NCI-H146 (cell line): ENCODE results near the gene SF3B4.
"Not testable (repeated sequence)": the region's sequence is repeated elsewhere in the genome, so short reads cannot be mapped to it uniquely, and the experiment has no call there.

Source experiments
- DNase-seq: peaks from one replicate; lab custom pipeline; 2025; lab: John Stamatoyannopoulos, UW

SF3B4 gene

GRCh38 chr1:149887456-149888246 is 40.0 kb downstream of the SF3B4 start:
- DNase-seq = peak; percentile 98

GRCh38 chr1:149887196-149887455 is 40.5 kb downstream of the SF3B4 start:
- DNase-seq = not testable (repeated sequence)

- DNase-seq = peak; percentile 99
These were observed 41.0 kb downstream of the SF3B4 start for GRCh38 chr1:149886396-149887195.

GRCh38 chr1:149886121-149886395 is 41.5 kb downstream of the SF3B4 start:
- not testable (repeated sequence) for DNase-seq

GRCh38 chr1:149885339-149886120 is 42.1 kb downstream of the SF3B4 start:
- peak; percentile 94 for DNase-seq

GRCh38 chr1:149884433-149885338 is 42.9 kb downstream of the SF3B4 start:
- peak; percentile 75 for DNase-seq

GRCh38 chr1:149883598-149884247 is 43.9 kb downstream of the SF3B4 start:
- DNase-seq = no peak

GRCh38 chr1:149881876-149882275 is 45.7 kb downstream of the SF3B4 start:
- DNase-seq = no peak

GRCh38 chr1:149879556-149879955 is 48.0 kb downstream of the SF3B4 start:
- DNase-seq = no peak

GRCh38 chr1:149877211-149877946 is 50.2 kb downstream of the SF3B4 start:
- DNase-seq = no peak
